Lower leg skin (tissue), 4 donors: ENCODE results near the gene BTBD16. TPM values are rescaled to one million over a fixed set of nuclear protein-coding genes. Genes with fewer than 3 reads are reported as not detected.

Experiments
- DNase-seq, 2 donors: peaks; one replicate each; pipeline ENCODE4 v3.0.0-alpha.2; 2019; ENCODE audit warnings: low spot score in 2 of 2
- H3K4me3 ChIP-seq: fragments of 200-600 bp; sonication (generic); 2 replicates; pipeline ENCODE4 v1.5.1; 2017; ENCODE audit warnings: mild to moderate bottlenecking, low read depth; ENCODE audit not compliant: poor library complexity, severe bottlenecking
- CTCF ChIP-seq, 3 donors: fragments of 450-650 bp; IDR thresholded peaks; one replicate each; pipeline ENCODE4 v1.5.1; 2016; ENCODE audit warnings: antibody characterized with exemption in 3 of 3, mild to moderate bottlenecking in 3 of 3, moderate library complexity in 2 of 3
- POLR2A ChIP-seq, 2 donors: fragments of 450-650 bp; IDR thresholded peaks; one replicate each; pipeline ENCODE4 v1.6.1; 2016 to 2017; ENCODE audit warnings: antibody characterized with exemption in 2 of 2, mild to moderate bottlenecking in 1 of 2, moderate library complexity in 1 of 2
- WGBS, 2 donors: methylation state at CpG; one replicate each; pipeline ENCODE4 v1.1.5; 2018; 5-methylcytosine and 5-hydroxymethylcytosine counted together
- intact Hi-C: fragments of 100-400 bp; cut with DNase I; formaldehyde crosslinking; loops from one replicate; pipeline ENCODE4 v1.15.0; 2023; ENCODE audit warnings: low total_unique reads
- total RNA-seq, 4 donors: library from RNA; depleted of rRNA; stranded (reverse); fragments of >200 nt; gene quantifications; one replicate each; pipeline ENCODE4 v1.1.0, GENCODE V29; 2016

The BTBD16 gene
- total RNA-seq, 4 donors from 2014 or later = 2.7 to 16.4 (median 9.0) TPM

GRCh38 chr10:122254831-122255230 is 16.3 kb upstream of the BTBD16 start:
- no peak overlapping the region for H3K4me3 ChIP-seq
- WGBS, 2 donors = 85 to 90% methylated on average over 5 of the region's 5 CpGs
- DNase-seq = no peak
- TF ChIP-seq CTCF (IDR thresholded peaks at IDR 0.05) = no peak
- TF ChIP-seq POLR2A (IDR thresholded peaks at IDR 0.05) = no peak
- intact Hi-C loops = no loop called here

- no peak overlapping the region for H3K4me3 ChIP-seq
- peak in 1 of 2 donors; percentile 58 for DNase-seq
- 87 to 89% methylated on average over 11 to 14 of the region's 14 CpGs for WGBS, 2 donors
- intact Hi-C loops = no loop called here
- TF ChIP-seq CTCF (IDR thresholded peaks at IDR 0.05) = no peak
- TF ChIP-seq POLR2A (IDR thresholded peaks at IDR 0.05) = no peak
Observed at GRCh38 chr10:122255509-122256301, 15.4 kb upstream of the BTBD16 start.

GRCh38 chr10:122257041-122257440 is 14.1 kb upstream of the BTBD16 start:
- WGBS, 2 donors = 68 to 74% methylated on average over 3 of the region's 3 CpGs
- intact Hi-C loops = no loop called here
- H3K4me3 ChIP-seq = no peak overlapping the region
- DNase-seq = no peak
- TF ChIP-seq CTCF (IDR thresholded peaks at IDR 0.05) (no peak), POLR2A (IDR thresholded peaks at IDR 0.05) (no peak)

DNA sequence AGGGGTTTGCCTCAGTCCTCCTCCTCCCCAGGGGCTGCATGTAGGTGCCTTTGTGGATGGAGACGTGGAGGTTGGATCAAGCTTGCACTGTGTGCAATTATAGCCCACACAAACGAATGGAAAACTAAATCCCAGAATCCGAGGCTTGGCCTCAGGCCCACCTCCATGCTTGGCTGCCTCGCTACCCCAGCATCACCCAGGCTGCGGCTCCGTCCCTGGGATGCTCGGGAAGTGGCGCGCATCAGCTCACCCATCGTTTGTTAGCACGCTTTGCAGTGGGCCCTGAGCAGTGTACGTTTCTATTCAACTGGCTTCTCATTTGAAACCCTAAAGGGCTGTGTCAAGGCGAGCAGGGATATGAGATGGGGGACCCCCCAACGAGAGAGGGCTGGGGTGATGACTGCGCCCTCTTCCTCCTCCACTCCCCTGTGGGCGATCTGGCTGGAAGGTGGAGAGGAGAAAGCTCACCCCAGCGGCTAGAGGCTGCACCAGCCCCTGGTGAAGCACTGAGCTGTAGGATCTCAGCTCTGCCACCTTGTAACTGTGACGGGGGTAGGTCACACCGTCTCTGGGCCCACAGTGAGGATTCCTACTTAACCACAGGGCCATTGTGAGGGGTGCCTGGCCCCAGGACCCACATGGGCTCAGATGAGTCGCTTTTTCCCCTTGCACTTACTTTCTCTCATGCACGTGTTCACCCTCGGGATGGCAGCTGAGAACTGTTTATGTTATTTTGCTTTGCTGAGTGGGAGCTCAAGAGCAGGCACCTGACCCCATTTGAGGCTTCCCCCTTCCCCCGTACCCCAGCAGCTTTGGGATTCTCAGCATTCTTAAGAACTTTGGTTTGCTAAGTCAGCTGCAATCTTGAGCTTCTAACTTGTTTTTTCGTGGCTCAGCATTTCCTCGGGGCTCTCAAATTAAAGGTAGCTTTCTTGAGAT is 12.7 kb upstream of the BTBD16 start:
- intact Hi-C loops = no loop called here
- TF ChIP-seq CTCF (IDR thresholded peaks at IDR 0.05) (no peak), POLR2A (IDR thresholded peaks at IDR 0.05) (no peak)
- peak in 1 of 2 donors; percentile 75 for DNase-seq
- no peak overlapping the region for H3K4me3 ChIP-seq
- 67 to 70% methylated on average over 25 of the region's 25 CpGs for WGBS, 2 donors

- TF ChIP-seq CTCF (IDR thresholded peaks at IDR 0.05) (no peak), POLR2A (IDR thresholded peaks at IDR 0.05) (no peak)
- no peak for DNase-seq
- no peak overlapping the region for H3K4me3 ChIP-seq
- WGBS, 2 donors = 84 to 98% methylated on average over 4 of the region's 4 CpGs
- intact Hi-C loops = no loop called here
Observed at GRCh38 chr10:122259075-122259466, 12.0 kb upstream of the BTBD16 start.
